Caco-2 (cell line): ENCODE data around the gene KCNAB1. TPM values are rescaled to one million over a fixed set of nuclear protein-coding genes. Genes with fewer than 3 reads are reported as not detected.

Experiments used
- BruUV-seq: library from RNA; stranded (reverse); fragments of 400-500 nt; replicated peaks from 2 replicates; lab custom pipeline; 2021; lab: Mats Ljungman, UMichigan
- CTCF ChIA-PET: fragments of 300-600 bp; sonication (Branson Sonifier 250); formaldehyde crosslinking; loops from one replicate; lab custom pipeline; 2022; ENCODE audit warnings: antibody characterized with exemption; lab: Charles Lee
- POLR2A ChIA-PET: fragments of 300-600 bp; sonication (Branson Sonifier 250); formaldehyde crosslinking; loops from one replicate; lab custom pipeline; 2022; ENCODE audit warnings: antibody characterized with exemption; lab: Charles Lee
- DNase-seq, 2 experiments: peaks; one replicate each; pipeline versions ENCODE4 v3.0.0 to v3.0.0-alpha.2; 2020 to 2022
- H3K27me3 ChIP-seq: replicated peaks from 2 replicates; pipeline ENCODE4 v1.6.0; 2011; ENCODE audit warnings: low read length; ENCODE audit not compliant: control insufficient read depth, insufficient read depth
- H3K36me3 ChIP-seq: 2 replicates; pipeline ENCODE4 v1.5.1; 2011; ENCODE audit warnings: low read length; ENCODE audit not compliant: control insufficient read depth, insufficient read depth
- H3K4me1 ChIP-seq: fragments of 250-450 bp; sonication (Bioruptor Pico); 2 replicates; pipeline ENCODE4 v1.5.1; 2020; ENCODE audit warnings: mild to moderate bottlenecking
- H3K4me3 ChIP-seq: 2 replicates; pipeline ENCODE4 v1.5.1; 2011; ENCODE audit warnings: low read depth, mild to moderate bottlenecking, control low read depth, low read length
- H3K9me3 ChIP-seq: fragments of 250-450 bp; sonication (Bioruptor Pico); 2 replicates; pipeline ENCODE4 v1.5.1; 2020; ENCODE audit warnings: mild to moderate bottlenecking, moderate library complexity
- H3K27ac Mint-ChIP-seq: one replicate; pipeline ENCODE4 v1.8.0; 2022; ENCODE audit warnings: mixed read lengths; ENCODE audit not compliant: unreplicated experiment
- H3K27me3 Mint-ChIP-seq: one replicate; pipeline ENCODE4 v1.8.0; 2022; ENCODE audit warnings: mixed read lengths; ENCODE audit not compliant: insufficient read depth, unreplicated experiment
- H3K36me3 Mint-ChIP-seq: one replicate; pipeline ENCODE4 v1.8.0; 2022; ENCODE audit warnings: mild to moderate bottlenecking, mixed read lengths; ENCODE audit not compliant: insufficient read depth, unreplicated experiment
- H3K4me1 Mint-ChIP-seq: one replicate; pipeline ENCODE4 v1.8.0; 2022; ENCODE audit warnings: low read depth, mixed read lengths; ENCODE audit not compliant: unreplicated experiment
- H3K4me3 Mint-ChIP-seq: one replicate; pipeline ENCODE4 v1.8.0; 2022; ENCODE audit warnings: mild to moderate bottlenecking, moderate library complexity, mixed read lengths; ENCODE audit not compliant: unreplicated experiment
- H3K9me3 Mint-ChIP-seq: one replicate; pipeline ENCODE4 v1.8.0; 2022; ENCODE audit warnings: mixed read lengths; ENCODE audit not compliant: unreplicated experiment
- CTCF ChIP-seq, 2 experiments: fragments of 200-600 bp in 1 of 2; IDR thresholded peaks; 1 replicate in 1 of 2; 2 replicates in 1 of 2; pipeline versions ENCODE4 v1.5.1 to v1.8.0; 2011 to 2022; ENCODE audit warnings: antibody characterized with exemption in 1 of 2, control low read depth in 1 of 2, inconsistent platforms in 1 of 2, low read depth in 1 of 2, low read length in 1 of 2, mild to moderate bottlenecking in 1 of 2, moderate library complexity in 1 of 2; ENCODE audit not compliant: insufficient read depth in 1 of 2, severe bottlenecking in 1 of 2, unreplicated experiment in 1 of 2
- intact Hi-C: fragments of 100-400 bp; cut with micrococcal nuclease; formaldehyde crosslinking; loops from one replicate; pipeline ENCODE4 v1.10.0; 2022; ENCODE audit not compliant: unreplicated experiment
- total RNA-seq: library from RNA; stranded (reverse); gene quantifications from 2 replicates; pipeline ENCODE4 v1.2.3, GENCODE V29; 2022

KCNAB1 gene
- total RNA-seq, 1 experiment from 2014 or later, result 0.14 TPM

DNA sequence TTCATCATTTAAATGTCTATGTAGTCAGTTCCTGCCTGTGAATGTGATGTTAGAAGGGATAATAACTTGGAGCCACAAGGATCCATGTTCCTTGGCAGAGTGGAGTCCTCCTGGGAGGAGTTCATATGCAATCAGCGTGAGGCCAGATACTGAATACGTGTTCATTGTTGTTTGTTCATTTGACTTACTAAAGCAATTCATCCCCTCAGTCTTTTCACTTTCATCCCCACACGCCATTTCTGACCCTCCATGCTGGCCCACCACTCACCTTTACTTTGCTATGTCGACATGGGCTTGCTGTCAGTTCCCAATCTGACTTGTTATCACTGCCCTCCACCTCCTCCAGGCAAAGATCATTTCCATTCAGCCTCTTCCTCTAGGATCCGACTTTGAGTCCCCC is 342.7 kb downstream of the KCNAB1 start:
- ChIA-PET POLR2A (no interaction called here), CTCF (no interaction called here)
- TF ChIP-seq CTCF (IDR thresholded peaks at IDR 0.05; ENCODE audit: insufficient read depth in 1 of 2, low read depth in 1 of 2, low read length in 1 of 2, severe bottlenecking in 1 of 2, unreplicated experiment in 1 of 2), result no peak
- intact Hi-C loops, result no loop called here
- no peak overlapping the region for H3K4me3 Mint-ChIP-seq
- peaks cover 16% of the 10 kb centered on the region for H3K27me3 Mint-ChIP-seq
- DNase-seq, result no peak
- H3K9me3 ChIP-seq, result 0 out of 2 replicates have a peak, but pooled peaks cover 3% of the 10 kb centered on the region
- no peak overlapping the region for H3K27ac Mint-ChIP-seq
- H3K9me3 Mint-ChIP-seq, result no peaks in the 10 kb centered on the region
- H3K4me3 ChIP-seq, result no peak overlapping the region
- no peaks in the 10 kb centered on the region for H3K4me1 ChIP-seq
- no peaks in the 10 kb centered on the region for H3K36me3 Mint-ChIP-seq
- no peaks in the 10 kb centered on the region for H3K36me3 ChIP-seq
- H3K27me3 ChIP-seq, result no peaks in the 10 kb centered on the region
- BruUV-seq, result no TSS peak
- no peaks in the 10 kb centered on the region for H3K4me1 Mint-ChIP-seq

- Mint-ChIP-seq H3K27ac (no peak overlapping the region), H3K36me3 (no peaks in the 10 kb centered on the region), H3K9me3 (no peaks in the 10 kb centered on the region), H3K27me3 (peaks cover 16% of the 10 kb centered on the region), H3K4me3 (no peak overlapping the region), H3K4me1 (no peaks in the 10 kb centered on the region)
- no TSS peak for BruUV-seq
- TF ChIP-seq CTCF (IDR thresholded peaks at IDR 0.05; ENCODE audit: insufficient read depth in 1 of 2, low read depth in 1 of 2, low read length in 1 of 2, severe bottlenecking in 1 of 2, unreplicated experiment in 1 of 2), result no peak
- CTCF ChIA-PET, result no interaction called here
- no peak for DNase-seq
- Histone ChIP-seq H3K27me3 (no peaks in the 10 kb centered on the region), H3K4me1 (no peaks in the 10 kb centered on the region), H3K4me3 (no peak overlapping the region), H3K36me3 (no peaks in the 10 kb centered on the region), H3K9me3 (0 out of 2 replicates have a peak, but pooled peaks cover 3% of the 10 kb centered on the region)
- POLR2A ChIA-PET, result no interaction called here
- intact Hi-C loops, result no loop called here
These were observed 344.8 kb downstream of the KCNAB1 start for GRCh38 chr3:156465194-156465593.

DNA sequence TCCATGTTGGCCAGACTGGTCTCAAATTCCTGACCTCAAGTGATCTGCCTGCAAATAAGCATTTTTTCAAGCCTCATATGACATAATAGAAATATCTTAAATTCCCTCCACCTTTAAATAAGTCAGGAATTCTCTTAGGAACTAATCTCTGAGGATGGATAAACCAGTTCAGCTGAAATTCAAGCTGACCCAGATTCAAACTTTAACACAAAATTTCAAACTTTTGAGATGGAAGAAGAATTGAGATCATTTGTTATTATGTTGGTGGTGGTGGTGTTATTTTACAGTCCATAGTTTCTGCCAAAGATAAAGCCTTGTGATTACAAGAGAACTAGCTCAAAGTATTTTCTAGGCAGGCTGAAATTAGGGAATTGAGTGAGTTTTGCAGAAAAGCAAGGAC is 349.1 kb downstream of the KCNAB1 start:
- H3K36me3 Mint-ChIP-seq, result no peaks in the 10 kb centered on the region
- no TSS peak for BruUV-seq
- H3K27ac Mint-ChIP-seq, result no peak overlapping the region
- Histone ChIP-seq H3K4me3 (no peak overlapping the region), H3K9me3 (0 out of 2 replicates have a peak, but pooled peaks cover 3% of the 10 kb centered on the region), H3K27me3 (no peaks in the 10 kb centered on the region), H3K4me1 (no peaks in the 10 kb centered on the region), H3K36me3 (no peaks in the 10 kb centered on the region)
- CTCF ChIA-PET, result no interaction called here
- DNase-seq, result no peak
- no peak overlapping the region for H3K4me3 Mint-ChIP-seq
- H3K27me3 Mint-ChIP-seq, result peaks cover 13% of the 10 kb centered on the region
- POLR2A ChIA-PET, result no interaction called here
- H3K9me3 Mint-ChIP-seq, result no peaks in the 10 kb centered on the region
- no peak for TF ChIP-seq CTCF (IDR thresholded peaks at IDR 0.05; ENCODE audit: insufficient read depth in 1 of 2, low read depth in 1 of 2, low read length in 1 of 2, severe bottlenecking in 1 of 2, unreplicated experiment in 1 of 2)
- no peaks in the 10 kb centered on the region for H3K4me1 Mint-ChIP-seq
- intact Hi-C loops, result no loop called here
